GM23248 (cell line): ENCODE measurements around the gene STAT1. TPM values are rescaled to one million over a fixed set of nuclear protein-coding genes. Genes with fewer than 3 reads are reported as not detected.

Experiments used
- DNase-seq: peaks from one replicate; pipeline ENCODE4 v3.0.0-alpha.2; 2015
- H2AFZ ChIP-seq: fragments of 200-600 bp; sonication (generic); 2 replicates; pipeline ENCODE4 v1.6.1; 2016; ENCODE audit warnings: antibody characterized with exemption
- H3F3A ChIP-seq: fragments of 200-600 bp; sonication (generic); 2 replicates; pipeline ENCODE4 v1.6.1; 2016; ENCODE audit warnings: mild to moderate bottlenecking, antibody characterized with exemption, mixed run types; ENCODE audit not compliant: insufficient read depth
- H3K27ac ChIP-seq: fragments of 200-600 bp; sonication (generic); 2 replicates; pipeline ENCODE4 v1.5.1; 2016; ENCODE audit warnings: mild to moderate bottlenecking
- H3K27me3 ChIP-seq: fragments of 200-600 bp; sonication (generic); replicated peaks from 2 replicates; pipeline ENCODE4 v1.6.1; 2016; ENCODE audit warnings: mild to moderate bottlenecking; ENCODE audit not compliant: insufficient read depth
- H3K36me3 ChIP-seq: fragments of 200-600 bp; sonication (generic); 2 replicates; pipeline ENCODE4 v1.6.1; 2016; ENCODE audit warnings: low read depth, mild to moderate bottlenecking
- H3K4me1 ChIP-seq: fragments of 200-600 bp; sonication (generic); 2 replicates; pipeline ENCODE4 v1.6.1; 2016; ENCODE audit warnings: mild to moderate bottlenecking; ENCODE audit not compliant: insufficient read depth
- H3K4me2 ChIP-seq: fragments of 200-600 bp; sonication (generic); one replicate; pipeline ENCODE4 v1.6.1; 2016; ENCODE audit warnings: mild to moderate bottlenecking; ENCODE audit not compliant: unreplicated experiment
- H3K4me3 ChIP-seq: fragments of 200-600 bp; sonication (generic); 2 replicates; pipeline ENCODE4 v1.5.1; 2016; ENCODE audit warnings: mild to moderate bottlenecking
- H3K79me2 ChIP-seq: fragments of 200-600 bp; sonication (generic); 2 replicates; pipeline ENCODE4 v1.6.1; 2016; ENCODE audit warnings: mild to moderate bottlenecking; ENCODE audit not compliant: insufficient read depth
- H3K9ac ChIP-seq: fragments of 200-600 bp; sonication (generic); 2 replicates; pipeline ENCODE4 v1.6.1; 2016; ENCODE audit warnings: mild to moderate bottlenecking
- H3K9me2 ChIP-seq: fragments of 200-600 bp; sonication (generic); 2 replicates; pipeline ENCODE4 v1.6.1; 2016; ENCODE audit warnings: mixed run types, mild to moderate bottlenecking, moderate library complexity; ENCODE audit not compliant: insufficient read depth
- H3K9me3 ChIP-seq: fragments of 200-600 bp; sonication (generic); one replicate; pipeline ENCODE4 v1.6.1; 2017; ENCODE audit warnings: low read depth
- H4K20me1 ChIP-seq: fragments of 200-600 bp; sonication (generic); 2 replicates; pipeline ENCODE4 v1.6.0; 2016; ENCODE audit not compliant: insufficient read depth
- EZH2 ChIP-seq: fragments of 200-600 bp; sonication (generic); IDR thresholded peaks from 2 replicates; pipeline ENCODE4 v1.6.1; 2018; ENCODE audit warnings: antibody characterized with exemption, mild to moderate bottlenecking; ENCODE audit not compliant: insufficient read depth, poor library complexity, severe bottlenecking
- EZH2phosphoT487 ChIP-seq: fragments of 200-600 bp; sonication (generic); IDR thresholded peaks from 2 replicates; pipeline ENCODE4 v1.6.1; 2018; ENCODE audit warnings: antibody characterized with exemption, moderate library complexity, mild to moderate bottlenecking, low read depth; ENCODE audit not compliant: insufficient read depth
- WGBS, 2 experiments: methylation state at CpG; one replicate each; pipeline ENCODE4 v1.1.6; 2015 to 2017; ENCODE audit warnings: low lambda C conversion rate in 2 of 2, low coverage in 1 of 2; ENCODE audit errors: missing lambda C conversion rate in 2 of 2; 5-methylcytosine and 5-hydroxymethylcytosine counted together
- in situ Hi-C: fragments of 300-500 bp; cut with MboI; formaldehyde crosslinking; loops from 2 replicates; pipeline ENCODE4 v1.15.0; 2020
- polyA plus RNA-seq: library from polyadenylated mRNA; unstranded; fragments of >200 nt; fragmentation: Nextera tagmentation; extraction: Ambion mirVana; gene quantifications from 2 replicates; pipeline ENCODE4 v1.2.1, GENCODE V29; 2016
- total RNA-seq: library from RNA; depleted of rRNA; stranded (reverse); fragments of >200 nt; shearing (Covaris generic); gene quantifications from 2 replicates; pipeline ENCODE4 v1.2.3, GENCODE V29; 2014

STAT1 gene
- total and polyA plus RNA-seq, 2 experiments from 2014 or later: 227 to 237 TPM

DNA sequence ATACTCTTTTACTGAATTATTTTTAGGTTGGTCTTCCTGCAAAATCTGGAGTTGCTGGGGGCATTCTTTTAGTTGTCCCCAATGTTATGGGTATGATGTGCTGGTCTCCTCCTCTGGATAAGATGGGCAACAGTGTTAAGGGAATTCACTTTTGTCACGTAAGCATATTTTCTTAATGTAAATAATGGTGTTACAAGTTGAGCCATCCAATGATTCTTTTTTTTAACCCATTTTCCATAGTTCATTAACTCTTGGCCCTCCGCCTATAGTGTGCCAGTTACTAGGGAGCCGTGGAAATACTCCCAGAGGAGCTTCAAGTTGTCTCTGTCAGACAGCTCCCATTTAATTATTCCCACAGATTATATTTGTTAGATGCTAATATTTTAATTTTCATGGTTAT, 83.6 kb downstream of the STAT1 start:
- Histone ChIP-seq H3K36me3 (peaks cover 92% of the 10 kb centered on the region), H3K27ac (peak overlapping the region; percentile 40), H2AFZ (no peak overlapping the region), H3K9me3 (no peaks in the 10 kb centered on the region), H4K20me1 (0 out of 2 replicates have a peak, but pooled peaks cover 3% of the 10 kb centered on the region), H3K4me2 (no peak overlapping the region), H3K9me2 (no peaks in the 10 kb centered on the region), H3F3A (peaks cover 83% of the 10 kb centered on the region), H3K4me3 (no peak overlapping the region), H3K9ac (no peak overlapping the region), H3K79me2 (peaks cover 86% of the 10 kb centered on the region), H3K4me1 (peaks cover 31% of the 10 kb centered on the region), H3K27me3 (no peaks in the 10 kb centered on the region)
- DNase-seq: no peak
- 95 to 100% methylated on average over 3 of the region's 3 CpGs for WGBS, 2 experiments
- in situ Hi-C loops: no loop called here
- no peak for TF ChIP-seq EZH2phosphoT487
- TF ChIP-seq EZH2: no peak

GRCh38 chr2:190929919-190930318, 84.1 kb downstream of the STAT1 start:
- Histone ChIP-seq H3K4me1 (peaks cover 33% of the 10 kb centered on the region), H3K4me2 (no peak overlapping the region), H4K20me1 (0 out of 2 replicates have a peak, but pooled peaks cover 3% of the 10 kb centered on the region), H3K79me2 (peaks cover 86% of the 10 kb centered on the region), H2AFZ (no peak overlapping the region), H3K9me2 (no peaks in the 10 kb centered on the region), H3K27me3 (no peaks in the 10 kb centered on the region), H3K4me3 (no peak overlapping the region), H3K9me3 (no peaks in the 10 kb centered on the region), H3K27ac (peak overlapping the region; percentile 40), H3K36me3 (peaks cover 92% of the 10 kb centered on the region), H3K9ac (no peak overlapping the region), H3F3A (peaks cover 83% of the 10 kb centered on the region)
- peak; percentile 25 for DNase-seq
- 94 to 98% methylated on average over 7 of the region's 7 CpGs for WGBS, 2 experiments
- in situ Hi-C loops: no loop called here
- TF ChIP-seq EZH2: no peak
- no peak for TF ChIP-seq EZH2phosphoT487

GRCh38 chr2:190927301-190927700, 86.7 kb downstream of the STAT1 start:
- peaks cover 87% of the 10 kb centered on the region for H3F3A ChIP-seq
- 0 out of 2 replicates have a peak, but pooled peaks cover 5% of the 10 kb centered on the region for H4K20me1 ChIP-seq
- H3K27ac ChIP-seq: peak overlapping the region; percentile 48
- H3K79me2 ChIP-seq: peaks cover 88% of the 10 kb centered on the region
- no peak overlapping the region for H3K4me3 ChIP-seq
- H3K9me3 ChIP-seq: no peaks in the 10 kb centered on the region
- H3K4me1 ChIP-seq: peaks cover 27% of the 10 kb centered on the region
- no peak overlapping the region for H3K9ac ChIP-seq
- no peak overlapping the region for H2AFZ ChIP-seq
- in situ Hi-C loops: no loop called here
- no peaks in the 10 kb centered on the region for H3K9me2 ChIP-seq
- DNase-seq: peak; percentile 46
- 93 to 97% methylated on average over 2 of the region's 2 CpGs for WGBS, 2 experiments
- H3K36me3 ChIP-seq: peaks cover 93% of the 10 kb centered on the region
- H3K27me3 ChIP-seq: no peaks in the 10 kb centered on the region
- H3K4me2 ChIP-seq: peak overlapping the region; percentile 21
- TF ChIP-seq EZH2 (no peak), EZH2phosphoT487 (no peak)

- TF ChIP-seq EZH2 (no peak), EZH2phosphoT487 (no peak)
- 90 to 96% methylated on average over 1 of the region's 1 CpG for WGBS, 2 experiments
- no peak overlapping the region for H2AFZ ChIP-seq
- no peak overlapping the region for H3K9ac ChIP-seq
- H3K36me3 ChIP-seq: peaks cover 99% of the 10 kb centered on the region
- no peaks in the 10 kb centered on the region for H3K27me3 ChIP-seq
- peaks cover 22% of the 10 kb centered on the region for H3K4me1 ChIP-seq
- no peak overlapping the region for H3K4me2 ChIP-seq
- H3F3A ChIP-seq: peaks cover 92% of the 10 kb centered on the region
- 0 out of 2 replicates have a peak, but pooled peaks cover 6% of the 10 kb centered on the region for H4K20me1 ChIP-seq
- no peak for DNase-seq
- peak overlapping the region; percentile 65; the same call in 1 of the 2 replicates for H3K27ac ChIP-seq
- peaks cover 99% of the 10 kb centered on the region for H3K79me2 ChIP-seq
- in situ Hi-C loops: no loop called here
- H3K9me2 ChIP-seq: no peaks in the 10 kb centered on the region
- no peak overlapping the region for H3K4me3 ChIP-seq
- no peaks in the 10 kb centered on the region for H3K9me3 ChIP-seq
These were observed 91.6 kb downstream of the STAT1 start for GRCh38 chr2:190922376-190922775.
